Immature natural killer cell (primary cell): ENCODE measurements around the gene FRMD4A. TPM values are rescaled to one million over a fixed set of nuclear protein-coding genes. Genes with fewer than 3 reads are reported as not detected.

Experiments
- DNase-seq, 3 donors: peaks; one replicate each; pipeline ENCODE4 v3.0.0; 2022; ENCODE audit warnings: mixed read lengths in 1 of 3
- H3K27ac Mint-ChIP-seq, 6 donors: one replicate each; pipeline ENCODE4 v1.8.0; 2020; ENCODE audit warnings: mixed read lengths in 6 of 6, mild to moderate bottlenecking in 5 of 6, inconsistent platforms in 4 of 6, moderate library complexity in 3 of 6
- H3K27me3 Mint-ChIP-seq, 3 donors: one replicate each; pipeline ENCODE4 v1.8.0; 2020 to 2021; ENCODE audit warnings: low read depth in 3 of 3, mild to moderate bottlenecking in 3 of 3, mixed read lengths in 3 of 3, moderate library complexity in 3 of 3, inconsistent platforms in 1 of 3
- H3K36me3 Mint-ChIP-seq, 3 donors: one replicate each; pipeline ENCODE4 v1.8.0; 2020; ENCODE audit warnings: mixed read lengths in 3 of 3, inconsistent platforms in 2 of 3, mild to moderate bottlenecking in 2 of 3
- H3K4me1 Mint-ChIP-seq, 2 donors: one replicate each; pipeline ENCODE4 v1.8.0; 2020; ENCODE audit warnings: inconsistent platforms in 2 of 2, mild to moderate bottlenecking in 2 of 2, mixed read lengths in 2 of 2, moderate library complexity in 1 of 2
- H3K4me3 Mint-ChIP-seq, 5 donors: one replicate each; pipeline ENCODE4 v1.8.0; 2020; ENCODE audit warnings: mild to moderate bottlenecking in 5 of 5, mixed read lengths in 5 of 5, inconsistent platforms in 3 of 5, moderate library complexity in 3 of 5
- H3K9me3 Mint-ChIP-seq, 6 donors: one replicate each; pipeline ENCODE4 v1.8.0; 2020; ENCODE audit warnings: mild to moderate bottlenecking in 6 of 6, mixed read lengths in 6 of 6, inconsistent platforms in 4 of 6, moderate library complexity in 3 of 6
- polyA plus RNA-seq, 3 donors: library from polyadenylated mRNA; unstranded; fragments of 300-500 nt; fragmentation: Illumina TruSeq; gene quantifications; one replicate each; pipeline ENCODE4 v1.2.3, GENCODE V29; 2021

The FRMD4A gene
- under 1 TPM in 1 of 3 donors, not detected in 2; 0.48 TPM for polyA plus RNA-seq

GRCh38 chr10:14330388-14331061 lies at the start of gene FRMD4A:
Gene FRMD4A, minus strand, starts transcription at chr10:14330924.
- Mint-ChIP-seq H3K27me3 (peaks cover 3 to 11% (median 4%) of the 10 kb centered on the region in 3 donors), H3K4me3 (no peak within 1 kb of the TSS), H3K36me3 (no peaks in the 10 kb centered on the region), H3K9me3 (no peaks in the 10 kb centered on the region), H3K27ac (no peak within 1 kb of the TSS), H3K4me1 (no peaks in the 10 kb centered on the region)
- no peak for DNase-seq

GRCh38 chr10:14379556-14380280 lies 49.0 kb upstream of the FRMD4A start:
- Mint-ChIP-seq H3K27ac (no peak overlapping the region), H3K9me3 (peaks cover 0 to 1% (median 0%) of the 10 kb centered on the region in 6 donors), H3K27me3 (peaks cover 2 to 7% (median 3%) of the 10 kb centered on the region in 3 donors), H3K4me3 (no peak overlapping the region), H3K36me3 (no peaks in the 10 kb centered on the region), H3K4me1 (no peaks in the 10 kb centered on the region)
- DNase-seq = no peak

GRCh38 chr10:14378387-14378960 lies 47.8 kb upstream of the FRMD4A start:
- Mint-ChIP-seq H3K36me3 (no peaks in the 10 kb centered on the region), H3K27ac (no peak overlapping the region), H3K4me3 (no peak overlapping the region), H3K4me1 (no peaks in the 10 kb centered on the region), H3K9me3 (peaks cover 0 to 1% (median 0%) of the 10 kb centered on the region in 6 donors), H3K27me3 (peaks cover 2 to 7% (median 3%) of the 10 kb centered on the region in 3 donors)
- DNase-seq = no peak

GRCh38 chr10:14377591-14378175 lies 47.0 kb upstream of the FRMD4A start:
- Mint-ChIP-seq H3K27me3 (peaks cover 2 to 9% (median 3%) of the 10 kb centered on the region in 3 donors), H3K4me3 (no peak overlapping the region), H3K36me3 (no peaks in the 10 kb centered on the region), H3K27ac (no peak overlapping the region), H3K9me3 (peaks cover 0 to 1% (median 0%) of the 10 kb centered on the region in 6 donors), H3K4me1 (no peaks in the 10 kb centered on the region)
- no peak for DNase-seq

GRCh38 chr10:14374745-14375445 lies 44.2 kb upstream of the FRMD4A start:
- H3K36me3 Mint-ChIP-seq = no peaks in the 10 kb centered on the region
- H3K27ac Mint-ChIP-seq = no peak overlapping the region
- no peaks in the 10 kb centered on the region for H3K4me1 Mint-ChIP-seq
- DNase-seq = no peak
- peaks cover 0 to 1% (median 0%) of the 10 kb centered on the region in 6 donors for H3K9me3 Mint-ChIP-seq
- H3K27me3 Mint-ChIP-seq = peaks cover 0 to 9% (median 3%) of the 10 kb centered on the region in 3 donors
- no peak overlapping the region for H3K4me3 Mint-ChIP-seq

GRCh38 chr10:14372606-14373005 lies 41.9 kb upstream of the FRMD4A start:
- Mint-ChIP-seq H3K4me1 (no peaks in the 10 kb centered on the region), H3K36me3 (no peaks in the 10 kb centered on the region), H3K27ac (no peak overlapping the region), H3K27me3 (peaks cover 1 to 10% (median 3%) of the 10 kb centered on the region in 3 donors), H3K9me3 (peaks cover 0 to 1% (median 0%) of the 10 kb centered on the region in 6 donors), H3K4me3 (no peak overlapping the region)
- DNase-seq = no peak

- no peak overlapping the region for H3K27ac Mint-ChIP-seq
- H3K9me3 Mint-ChIP-seq = peaks cover 0 to 1% (median 0%) of the 10 kb centered on the region in 6 donors
- no peaks in the 10 kb centered on the region for H3K4me1 Mint-ChIP-seq
- no peaks in the 10 kb centered on the region for H3K36me3 Mint-ChIP-seq
- no peak for DNase-seq
- peaks cover 1 to 6% (median 3%) of the 10 kb centered on the region in 3 donors for H3K27me3 Mint-ChIP-seq
- no peak overlapping the region for H3K4me3 Mint-ChIP-seq
These were observed 40.9 kb upstream of the FRMD4A start for GRCh38 chr10:14371581-14371980.

GRCh38 chr10:14370894-14371293 lies 40.2 kb upstream of the FRMD4A start:
- no peaks in the 10 kb centered on the region for H3K36me3 Mint-ChIP-seq
- H3K4me1 Mint-ChIP-seq = no peaks in the 10 kb centered on the region
- H3K27me3 Mint-ChIP-seq = peaks cover under 1 to 6% (median 1%) of the 10 kb centered on the region in 3 donors
- no peak overlapping the region for H3K27ac Mint-ChIP-seq
- H3K9me3 Mint-ChIP-seq = no peaks in the 10 kb centered on the region
- DNase-seq = no peak
- H3K4me3 Mint-ChIP-seq = no peak overlapping the region

- no peak for DNase-seq
- Mint-ChIP-seq H3K27me3 (peaks cover 0 to 4% (median 1%) of the 10 kb centered on the region in 3 donors), H3K27ac (no peak overlapping the region), H3K9me3 (no peaks in the 10 kb centered on the region), H3K4me1 (no peaks in the 10 kb centered on the region), H3K4me3 (no peak overlapping the region), H3K36me3 (no peaks in the 10 kb centered on the region)
These were observed 39.2 kb upstream of the FRMD4A start for GRCh38 chr10:14369906-14370305.

- no peak for DNase-seq
- Mint-ChIP-seq H3K9me3 (no peaks in the 10 kb centered on the region), H3K27me3 (peaks cover 0 to 2% (median 1%) of the 10 kb centered on the region in 3 donors), H3K4me1 (no peaks in the 10 kb centered on the region), H3K36me3 (no peaks in the 10 kb centered on the region), H3K4me3 (no peak overlapping the region), H3K27ac (no peak overlapping the region)
These were observed 36.0 kb upstream of the FRMD4A start for GRCh38 chr10:14366760-14367159.

- H3K9me3 Mint-ChIP-seq = no peaks in the 10 kb centered on the region
- H3K27ac Mint-ChIP-seq = no peak overlapping the region
- peaks cover 0 to 2% (median 1%) of the 10 kb centered on the region in 3 donors for H3K27me3 Mint-ChIP-seq
- H3K4me1 Mint-ChIP-seq = no peaks in the 10 kb centered on the region
- no peak for DNase-seq
- no peak overlapping the region for H3K4me3 Mint-ChIP-seq
- H3K36me3 Mint-ChIP-seq = no peaks in the 10 kb centered on the region
These were observed 34.5 kb upstream of the FRMD4A start for GRCh38 chr10:14365266-14365665.

- no peak for DNase-seq
- Mint-ChIP-seq H3K36me3 (no peaks in the 10 kb centered on the region), H3K4me3 (no peak overlapping the region), H3K4me1 (no peaks in the 10 kb centered on the region), H3K9me3 (no peaks in the 10 kb centered on the region), H3K27ac (no peak overlapping the region), H3K27me3 (peaks cover 0 to 3% (median 0%) of the 10 kb centered on the region in 3 donors)
These were observed 31.4 kb upstream of the FRMD4A start for GRCh38 chr10:14362104-14362503.

- no peak overlapping the region for H3K27ac Mint-ChIP-seq
- no peaks in the 10 kb centered on the region for H3K36me3 Mint-ChIP-seq
- peaks cover 0 to 3% (median 3%) of the 10 kb centered on the region in 3 donors for H3K27me3 Mint-ChIP-seq
- no peak overlapping the region for H3K4me3 Mint-ChIP-seq
- H3K9me3 Mint-ChIP-seq = no peaks in the 10 kb centered on the region
- no peak for DNase-seq
- no peaks in the 10 kb centered on the region for H3K4me1 Mint-ChIP-seq
These were observed 30.2 kb upstream of the FRMD4A start for GRCh38 chr10:14360961-14361360.
